T1000 (cell line): ENCODE results near the gene SLC28A2.

Source experiments
- DNase-seq: peaks from one replicate; lab custom pipeline; 2025; ENCODE audit warnings: mixed read lengths; lab: John Stamatoyannopoulos, UW

Gene SLC28A2

DNA sequence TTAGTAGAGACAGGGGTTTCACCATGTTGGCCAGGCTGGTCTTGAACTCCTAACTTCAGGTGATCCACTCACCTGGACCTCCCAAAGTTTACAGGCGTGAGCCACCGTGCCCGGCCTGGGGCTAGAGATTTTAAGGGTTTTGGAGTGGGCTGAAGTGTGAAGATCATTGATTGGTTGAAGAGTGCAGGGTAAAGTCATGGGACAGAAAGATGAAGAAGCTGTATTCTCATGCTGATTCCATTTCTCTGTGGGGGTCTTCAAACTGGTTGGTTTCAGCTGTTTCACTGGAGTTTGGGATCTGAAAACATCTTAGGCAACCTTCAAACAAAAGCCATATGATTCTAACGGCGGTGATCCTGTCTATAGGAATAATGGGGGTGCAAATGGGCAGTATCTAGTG, 74.2 kb downstream of the SLC28A2 start:
- no peak for DNase-seq

DNA sequence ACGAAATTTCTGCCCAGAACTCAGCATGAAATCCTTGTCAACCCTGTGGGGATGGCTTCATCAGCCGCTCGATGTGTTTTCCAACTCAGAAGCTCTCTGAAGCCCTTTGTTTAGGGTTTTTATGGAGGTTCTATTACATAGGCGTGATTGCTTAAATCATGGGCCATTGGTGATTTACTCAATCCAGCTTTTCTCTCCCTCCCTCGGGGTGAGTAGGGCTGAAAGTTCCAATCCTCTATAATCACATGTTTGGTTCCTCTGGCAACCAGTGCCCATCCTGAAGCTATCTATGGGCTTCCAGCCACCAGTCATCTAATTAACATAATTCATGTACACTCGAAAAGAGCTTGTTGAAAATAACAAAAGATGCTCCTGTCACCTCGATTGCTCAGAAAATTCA, 74.7 kb downstream of the SLC28A2 start:
- no peak for DNase-seq
